NOMO-1 treated with DMSO at 0.1 percent for 48 hours (cell line): ENCODE measurements around the gene ZNF263.
"Not testable (repeated sequence)": the region's sequence is repeated elsewhere in the genome, so short reads cannot be mapped to it uniquely, and the experiment has no call there.

Experiments used
- DNase-seq: peaks from one replicate; lab custom pipeline; 2025; ENCODE audit not compliant: unreplicated experiment; lab: John Stamatoyannopoulos, UW

The ZNF263 gene

DNA sequence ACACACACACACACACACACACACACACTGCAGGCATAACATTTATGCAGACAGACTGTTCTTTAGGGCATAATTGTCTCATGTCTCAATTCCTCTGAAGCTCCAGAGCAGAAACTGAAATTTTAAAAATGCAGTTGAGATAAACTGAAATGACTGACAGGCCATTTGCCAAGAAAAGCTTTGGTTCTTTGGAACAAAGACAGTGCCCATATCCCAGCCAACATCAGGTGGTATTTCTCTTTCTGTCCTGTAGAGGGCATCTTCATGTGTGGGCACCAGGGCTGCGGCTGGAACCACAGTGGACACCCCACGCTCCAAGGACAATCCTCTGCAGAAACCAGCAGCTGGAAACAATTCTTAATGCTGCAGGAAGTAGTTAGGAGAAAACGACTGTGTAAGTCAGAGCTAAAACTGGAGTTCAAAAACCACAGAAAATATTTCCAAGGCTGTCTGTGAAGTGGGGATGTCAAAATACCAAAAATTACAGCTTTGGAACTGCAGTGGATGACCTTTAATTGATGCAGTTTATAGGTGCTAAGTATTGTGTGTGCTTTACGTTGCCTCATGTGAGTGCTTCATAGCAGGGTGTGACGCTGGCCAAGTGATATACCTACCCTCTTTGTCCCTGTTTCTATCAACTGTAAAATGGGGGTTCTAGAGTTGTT lies 16.3 kb upstream of the ZNF263 start:
- no peak for DNase-seq

DNA sequence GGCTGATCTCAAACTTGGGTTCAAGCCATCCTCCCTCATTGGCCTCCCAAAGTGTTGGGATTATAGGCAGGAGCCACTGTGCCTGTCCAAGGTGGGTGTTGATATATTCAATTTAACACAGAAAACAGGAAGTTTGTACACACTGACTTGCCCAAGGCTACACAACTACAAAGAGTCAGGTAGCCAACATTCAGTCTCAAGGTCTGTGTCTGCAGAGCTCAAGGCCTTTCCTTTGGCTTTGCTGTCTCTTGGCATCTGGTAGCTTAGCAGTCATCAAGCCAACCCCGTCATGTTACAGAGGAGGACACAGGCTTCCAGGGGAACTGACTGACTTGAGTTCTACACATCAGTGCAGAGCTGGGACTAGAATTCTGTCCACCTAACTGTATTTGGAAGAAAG lies 15.0 kb upstream of the ZNF263 start:
- no peak for DNase-seq

DNA sequence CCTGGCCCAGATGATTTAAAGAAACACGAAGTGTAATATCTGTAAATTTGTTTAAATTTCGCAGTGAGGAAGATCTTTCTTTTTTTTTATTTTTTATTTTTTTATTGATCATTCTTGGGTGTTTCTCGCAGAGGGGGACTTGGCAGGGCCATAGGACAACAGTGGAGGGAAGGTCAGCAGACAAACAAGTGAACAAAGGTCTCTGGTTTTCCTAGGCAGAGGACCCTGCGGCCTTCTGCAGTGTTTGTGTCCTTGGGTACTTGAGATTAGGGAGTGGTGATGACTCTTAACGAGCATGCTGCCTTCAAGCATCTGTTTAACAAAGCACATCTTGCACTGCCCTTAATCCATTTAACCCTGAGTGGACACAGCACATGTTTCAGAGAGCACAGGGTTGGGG lies 12.6 kb upstream of the ZNF263 start:
- not testable (repeated sequence) for DNase-seq

- not testable (repeated sequence) for DNase-seq
These were observed 12.0 kb upstream of the ZNF263 start for GRCh38 chr16:3271281-3271680.

DNA sequence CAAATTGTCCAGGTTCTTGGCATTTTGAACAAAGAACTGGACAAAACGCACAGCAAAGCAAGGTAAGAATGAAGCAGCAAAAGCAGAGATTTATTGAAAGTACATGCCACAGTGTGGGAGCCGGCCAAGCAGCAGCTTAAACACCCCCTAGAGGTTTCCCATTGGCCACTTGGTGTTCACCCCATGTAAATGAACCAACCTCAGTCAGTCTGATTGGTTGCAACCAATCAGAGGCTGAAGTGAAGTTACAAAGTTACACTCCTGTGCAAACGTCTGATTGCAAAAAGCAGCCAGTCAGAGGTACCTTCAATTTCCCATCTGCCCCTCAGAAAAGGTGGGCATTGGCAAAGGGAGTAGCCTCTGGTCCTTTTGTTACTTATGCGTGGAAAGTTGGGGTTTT lies 8.8 kb upstream of the ZNF263 start:
- DNase-seq, result no peak

DNA sequence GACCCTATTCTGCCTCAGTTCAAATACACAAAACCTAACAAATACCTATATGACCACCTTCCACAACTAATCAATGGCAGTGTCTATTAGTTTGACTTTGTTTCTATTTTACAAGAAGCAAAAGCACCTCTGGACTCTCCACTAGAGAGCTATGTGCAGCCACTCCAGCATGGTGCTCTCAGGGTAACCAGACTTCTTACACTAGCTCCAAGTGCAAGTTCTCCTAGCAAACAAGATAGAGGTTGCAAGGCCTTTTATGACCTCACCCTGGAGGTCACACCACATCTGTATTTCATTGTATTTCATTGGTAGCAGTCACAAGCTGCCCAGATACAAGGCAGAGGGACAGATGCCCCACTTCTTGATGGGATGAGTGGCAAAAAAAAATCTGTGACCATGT lies 8.3 kb upstream of the ZNF263 start:
- no peak for DNase-seq

GRCh38 chr16:3276679-3277078 lies 6.6 kb upstream of the ZNF263 start:
- no peak for DNase-seq

- DNase-seq, result peak; percentile 27
These were observed 2.0 kb upstream of the ZNF263 start for GRCh38 chr16:3281222-3281820.

DNA sequence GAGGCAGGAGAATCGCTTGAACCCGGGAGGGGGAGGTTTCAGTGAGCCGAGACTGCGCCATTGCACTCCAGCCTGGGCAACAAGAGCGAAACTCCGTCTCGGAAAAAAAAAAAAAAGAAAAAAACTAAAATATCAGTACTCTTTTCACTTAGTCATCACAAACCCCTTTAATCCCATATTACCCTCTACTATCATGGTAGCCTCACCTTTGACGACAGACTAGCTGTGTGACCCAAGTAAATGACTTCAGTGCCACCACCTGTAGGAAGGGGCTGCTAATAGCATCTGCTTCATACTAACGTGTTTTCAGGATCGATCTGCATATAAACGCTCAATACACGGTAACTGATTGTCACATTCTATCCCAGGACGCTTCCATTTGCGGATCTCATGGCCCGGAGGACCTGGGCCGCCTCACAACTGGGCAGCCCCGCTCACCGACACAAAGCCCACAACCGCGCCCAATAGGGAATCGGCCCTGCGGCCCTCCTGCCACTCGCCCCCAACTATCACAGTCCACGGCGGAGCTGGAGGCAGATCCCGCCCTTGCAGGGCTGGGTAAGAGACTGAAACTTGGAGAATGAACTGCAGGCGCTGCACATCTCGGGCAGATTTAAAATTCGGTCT lies 1.1 kb upstream of the ZNF263 start:
- peak; percentile 70 for DNase-seq

- no peak for DNase-seq
These were observed 504 bp downstream of the ZNF263 start for GRCh38 chr16:3283543-3284447.

DNA sequence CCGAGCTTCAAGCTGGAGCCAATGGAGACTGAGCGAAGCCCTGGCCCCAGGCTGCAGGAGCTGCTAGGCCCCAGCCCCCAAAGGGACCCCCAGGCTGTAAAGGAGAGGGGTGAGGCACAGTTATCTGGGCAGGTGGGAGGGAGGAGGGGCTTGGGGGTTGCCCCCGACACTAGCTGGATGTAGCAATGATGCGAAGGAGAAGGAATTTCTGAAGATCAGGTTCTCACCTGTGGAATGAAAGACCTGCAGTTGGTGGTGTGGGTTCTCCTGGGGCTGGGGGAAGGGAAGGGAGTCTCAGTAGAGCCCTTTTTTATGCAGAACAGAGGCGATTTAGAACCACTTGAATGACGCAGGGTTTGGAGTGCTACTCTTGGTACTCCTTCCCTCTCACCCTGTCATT lies 1.8 kb downstream of the ZNF263 start:
- no peak for DNase-seq

- no peak for DNase-seq
These were observed 6.8 kb downstream of the ZNF263 start for GRCh38 chr16:3289998-3290673.

- no peak for DNase-seq
These were observed 9.3 kb downstream of the ZNF263 start for GRCh38 chr16:3292604-3293003.

- no peak for DNase-seq
These were observed 11.9 kb downstream of the ZNF263 start for GRCh38 chr16:3295209-3295608.

DNA sequence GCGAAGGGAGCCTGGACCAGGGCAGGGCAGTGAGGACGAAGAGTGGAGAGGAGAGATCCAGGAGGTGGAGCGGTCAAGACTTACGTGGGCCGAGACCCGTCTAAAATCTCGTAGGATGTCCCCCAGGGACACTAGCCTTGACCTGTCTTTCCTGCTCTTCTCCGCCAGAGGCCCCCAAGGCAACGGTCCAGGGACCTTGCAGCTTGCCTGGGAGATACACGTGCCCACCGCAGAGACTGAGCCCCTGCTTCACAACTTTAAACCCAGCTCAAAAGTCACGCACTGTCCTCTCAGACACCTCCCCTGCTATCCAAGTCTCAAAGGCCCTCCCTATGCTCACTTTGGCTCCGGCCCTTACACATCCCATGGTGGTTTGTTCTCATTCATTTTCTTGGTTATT lies 12.5 kb downstream of the ZNF263 start:
- no peak for DNase-seq

DNA sequence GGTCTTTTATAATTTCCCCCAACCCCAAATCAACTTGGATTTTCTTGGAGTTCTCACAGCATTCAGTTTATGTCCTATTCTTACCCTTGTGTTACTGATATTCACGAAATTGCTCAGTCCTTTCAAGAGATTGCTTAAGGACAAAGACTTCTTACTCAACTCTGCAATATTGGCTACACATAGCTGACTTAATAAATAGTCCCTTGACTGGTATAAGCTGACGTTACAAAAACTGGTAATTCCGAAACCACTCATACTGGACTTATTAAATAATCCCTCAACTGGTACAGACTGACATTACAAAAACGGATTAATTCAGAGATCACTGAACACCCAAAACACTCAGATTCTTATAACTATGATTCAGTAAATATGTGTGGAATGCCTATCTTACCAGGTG lies 21.1 kb downstream of the ZNF263 start:
- DNase-seq, result no peak

DNA sequence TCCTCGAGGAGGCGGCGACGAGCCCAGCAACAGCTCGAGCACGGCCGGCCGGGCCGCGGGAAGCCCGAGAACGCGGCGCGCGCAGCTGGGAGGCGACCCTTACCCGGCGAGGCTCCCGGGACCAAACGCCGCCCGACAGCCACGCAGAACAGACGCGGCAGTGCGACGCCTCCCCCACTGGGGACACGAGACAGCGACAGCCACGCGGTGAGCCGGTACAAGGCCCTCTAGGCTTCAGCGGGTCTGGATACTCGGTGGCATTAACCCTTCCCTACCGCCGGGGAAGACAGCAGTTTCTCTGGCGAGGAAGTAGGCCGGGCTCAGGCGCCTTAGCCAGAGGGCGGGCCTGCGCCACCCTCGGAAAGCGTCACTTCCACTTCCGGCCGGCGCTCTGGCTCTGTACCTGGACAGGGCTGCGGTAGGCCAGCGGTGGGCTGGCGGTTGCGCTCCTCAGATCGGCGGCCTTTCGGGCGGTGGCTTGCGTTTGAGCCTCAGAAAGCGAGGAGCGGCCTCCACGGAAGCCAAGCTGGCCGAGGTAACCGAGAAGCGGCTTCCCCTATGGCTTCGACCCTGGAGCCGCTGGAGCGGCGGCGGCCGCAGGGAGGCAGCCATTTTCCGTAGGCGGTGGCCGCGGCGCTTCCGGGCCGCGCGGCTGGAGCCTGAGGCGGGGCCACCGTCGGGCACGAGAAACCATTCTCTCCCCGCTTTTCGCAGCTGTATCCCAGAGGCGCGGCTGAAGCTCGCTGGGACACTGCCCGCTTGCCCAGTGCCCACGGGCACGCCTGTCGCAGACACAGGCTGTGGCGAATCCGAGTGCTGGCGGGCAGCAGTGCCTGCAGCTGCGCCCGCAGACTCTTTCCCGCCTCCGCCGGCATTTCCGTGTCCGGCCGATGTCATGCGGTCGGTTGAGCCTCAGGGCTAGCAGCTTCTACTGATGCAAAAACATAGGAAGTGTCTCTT lies 22.1 kb downstream of the ZNF263 start, which contains the start of the genes TIGD7 and ZNF75A:
Gene TIGD7, minus strand, starts transcription at position 322 of the 960 bp plus-strand sequence. CDS start 4,816 bp downstream, outside the sequence.
Gene ZNF75A, plus strand, starts transcription at position 389 of the 960 bp plus-strand sequence. CDS start 2,932 bp downstream, outside the sequence.
- DNase-seq, result peak; percentile 85

DNA sequence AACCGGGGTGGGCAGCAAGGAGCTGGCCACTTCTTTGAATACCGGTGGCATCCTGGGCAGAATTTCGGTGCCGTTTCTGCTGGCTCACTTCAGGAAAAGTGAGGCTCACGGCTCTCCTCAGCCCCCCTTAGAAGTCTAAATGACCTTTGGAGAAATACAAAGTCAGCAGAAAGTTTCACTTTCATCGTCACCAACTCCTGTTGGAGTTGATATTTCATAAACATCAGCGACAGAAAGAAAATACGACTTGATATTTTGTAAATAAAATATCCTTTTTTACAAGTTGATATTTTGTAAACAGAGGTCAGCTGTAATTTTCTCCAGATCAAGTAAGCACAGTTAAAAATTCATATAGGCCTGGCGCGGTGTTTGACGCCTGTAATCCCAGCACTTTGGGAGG lies 22.8 kb downstream of the ZNF263 start:
- DNase-seq, result no peak

DNA sequence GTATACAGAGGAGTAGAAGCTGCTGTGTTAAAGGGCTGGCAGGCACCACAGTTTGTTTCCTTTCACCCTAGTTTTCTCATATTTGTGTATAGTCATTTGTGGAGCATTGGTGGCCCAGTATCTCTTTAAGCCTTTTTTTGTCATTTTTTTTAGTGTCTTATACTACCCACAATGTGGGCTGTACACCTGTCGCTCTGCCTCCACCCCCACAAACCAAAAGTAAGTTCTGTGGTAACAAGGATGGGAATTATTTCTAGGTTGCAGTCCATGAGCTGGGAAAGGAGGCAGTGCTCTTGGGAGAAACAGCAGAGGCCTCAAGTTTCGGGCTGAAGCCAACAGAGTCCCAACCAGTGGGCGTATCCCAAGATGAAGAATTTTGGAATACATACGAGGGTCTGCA lies 28.2 kb downstream of the ZNF263 start:
- no peak for DNase-seq
